GM12801 (cell line): ENCODE measurements around the gene RPS15.

ENCODE experiments used
- TF ChIP-seq, protein P1 (sequence below): IDR thresholded peaks from one replicate; pipeline ENCODE4 v1.5.1; 2011; ENCODE audit warnings: control low read depth; ENCODE audit not compliant: insufficient read length; ENCODE audit errors: extremely low read depth

RPS15 gene

GRCh38 chr19:1412323-1412923 lies 25.8 kb upstream of the RPS15 start:
- TF ChIP-seq, protein P1, sequence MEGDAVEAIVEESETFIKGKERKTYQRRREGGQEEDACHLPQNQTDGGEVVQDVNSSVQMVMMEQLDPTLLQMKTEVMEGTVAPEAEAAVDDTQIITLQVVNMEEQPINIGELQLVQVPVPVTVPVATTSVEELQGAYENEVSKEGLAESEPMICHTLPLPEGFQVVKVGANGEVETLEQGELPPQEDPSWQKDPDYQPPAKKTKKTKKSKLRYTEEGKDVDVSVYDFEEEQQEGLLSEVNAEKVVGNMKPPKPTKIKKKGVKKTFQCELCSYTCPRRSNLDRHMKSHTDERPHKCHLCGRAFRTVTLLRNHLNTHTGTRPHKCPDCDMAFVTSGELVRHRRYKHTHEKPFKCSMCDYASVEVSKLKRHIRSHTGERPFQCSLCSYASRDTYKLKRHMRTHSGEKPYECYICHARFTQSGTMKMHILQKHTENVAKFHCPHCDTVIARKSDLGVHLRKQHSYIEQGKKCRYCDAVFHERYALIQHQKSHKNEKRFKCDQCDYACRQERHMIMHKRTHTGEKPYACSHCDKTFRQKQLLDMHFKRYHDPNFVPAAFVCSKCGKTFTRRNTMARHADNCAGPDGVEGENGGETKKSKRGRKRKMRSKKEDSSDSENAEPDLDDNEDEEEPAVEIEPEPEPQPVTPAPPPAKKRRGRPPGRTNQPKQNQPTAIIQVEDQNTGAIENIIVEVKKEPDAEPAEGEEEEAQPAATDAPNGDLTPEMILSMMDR, result no peak

DNA sequence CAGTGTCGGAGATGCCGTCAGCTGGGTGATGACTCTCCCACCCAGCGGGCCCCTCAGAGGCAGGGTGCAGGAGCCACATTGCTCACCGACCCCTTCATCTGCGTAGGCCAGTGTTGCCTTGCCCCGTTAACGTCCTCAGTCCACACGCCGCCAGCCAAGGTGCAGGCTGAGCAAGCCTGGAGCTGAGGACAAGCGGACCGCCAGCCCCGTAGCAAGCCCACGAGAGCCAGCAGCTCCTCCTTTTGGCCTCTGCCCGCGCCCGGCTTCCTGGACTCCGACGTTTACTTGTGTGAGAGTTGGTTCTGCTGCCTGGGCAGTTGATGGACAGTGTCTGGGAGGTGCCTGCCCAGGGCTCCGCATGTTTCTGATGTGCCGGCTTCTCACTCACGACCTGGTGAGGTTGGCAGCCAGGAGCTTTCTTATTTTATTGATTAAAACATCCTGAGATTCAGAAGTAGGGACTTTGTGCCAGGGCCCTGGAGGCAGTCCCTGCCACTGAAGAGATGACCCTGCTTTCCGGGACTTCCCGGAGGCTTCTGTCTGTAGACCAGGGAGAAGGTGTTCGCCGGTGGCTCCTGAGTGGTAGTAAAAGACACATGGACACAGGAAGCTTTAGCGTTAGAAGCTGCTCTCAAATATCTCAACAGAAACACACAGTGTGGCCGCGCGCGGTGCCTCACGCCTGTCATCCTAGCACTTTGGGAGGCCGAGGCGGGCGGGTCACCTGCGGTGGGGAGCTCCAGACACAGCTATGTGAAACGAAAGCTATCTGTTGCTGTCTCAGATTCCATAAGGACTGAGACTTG lies 25.0 kb upstream of the RPS15 start:
- TF ChIP-seq, protein P1, result no peak

DNA sequence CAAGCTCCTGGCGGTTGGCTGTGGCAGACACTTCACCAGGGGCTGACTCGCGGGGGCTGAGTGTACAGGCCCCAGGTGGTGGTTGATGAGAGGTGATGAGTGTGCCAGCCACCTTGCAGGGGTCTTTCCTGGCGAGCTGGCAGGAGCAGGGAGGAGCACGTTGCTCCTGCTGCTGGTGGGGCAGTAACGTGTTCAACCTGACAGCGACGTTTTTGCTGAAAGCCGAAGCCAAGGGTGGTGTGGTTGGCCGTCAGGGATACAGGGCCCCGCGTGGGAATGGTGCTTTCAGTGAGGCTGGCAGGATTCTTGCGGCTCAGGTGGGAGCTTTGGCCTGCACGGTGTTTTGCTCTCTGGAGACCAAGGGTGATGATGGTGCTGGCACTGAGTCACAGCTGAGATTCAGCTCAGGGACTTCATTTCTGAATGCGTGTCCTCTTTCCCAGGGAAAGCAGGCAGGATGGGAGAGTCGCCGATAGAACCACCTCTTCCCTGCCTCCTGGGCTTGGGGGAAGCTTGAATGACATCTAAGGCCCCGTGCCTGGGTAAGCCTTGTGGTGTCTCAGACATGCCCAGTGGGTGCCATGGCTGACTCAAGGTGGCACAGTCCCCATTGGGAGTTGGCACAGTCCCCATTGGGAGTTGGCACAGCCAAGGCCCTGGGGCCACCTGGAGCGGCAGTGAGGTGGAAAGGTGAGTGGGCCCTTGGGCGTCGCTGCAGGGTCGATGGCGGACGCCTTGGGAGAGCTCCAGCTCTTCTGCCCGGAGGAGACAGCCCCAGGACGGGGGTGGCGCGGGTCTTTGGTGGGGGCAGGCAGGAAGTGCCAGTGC lies 22.0 kb upstream of the RPS15 start:
- TF ChIP-seq, protein P1, result no peak

GRCh38 chr19:1417145-1417544 lies 21.1 kb upstream of the RPS15 start:
- TF ChIP-seq, protein P1, result no peak

- TF ChIP-seq, protein P1, result no peak
Observed at GRCh38 chr19:1417681-1418495, 20.3 kb upstream of the RPS15 start.

DNA sequence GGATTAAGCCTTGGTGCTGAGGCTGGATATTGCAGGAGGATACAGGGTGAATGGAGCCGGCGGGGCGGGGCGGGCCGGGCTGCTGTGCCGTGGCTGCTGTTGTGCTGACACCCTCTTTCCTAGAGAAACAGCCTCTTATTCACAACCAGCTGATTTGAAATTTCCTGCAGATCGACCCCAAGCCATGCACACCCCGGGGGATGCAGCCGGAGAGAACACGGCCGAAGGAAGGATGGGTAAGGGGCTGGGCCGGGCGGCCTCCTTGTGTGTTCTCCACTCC lies 19.8 kb upstream of the RPS15 start:
- TF ChIP-seq, protein P1, result no peak
